ENCODE measurements around the gene BBS4. TPM values are rescaled to one million over a fixed set of nuclear protein-coding genes. Genes with fewer than 3 reads are reported as not detected.

Gene BBS4
- total RNA-seq: 5.1 and 6.4 TPM in 2 replicates

GRCh38 chr15:72685925-72686794, at the start of gene BBS4, which contains the start of gene HIGD2B:
Gene BBS4 (plus strand): TSS chr15:72686207. CDS start chr15:72686228, 21 bp downstream.
Gene HIGD2B (minus strand): TSS chr15:72686182. CDS start chr15:72676374, 9,808 bp downstream.

GRCh38 chr15:72654397-72654796, 31.6 kb upstream of the BBS4 start, which contains the start of gene GOLGA6B:
Gene GOLGA6B (plus strand): TSS chr15:72654697. CDS start chr15:72654738, 41 bp downstream.

DNA sequence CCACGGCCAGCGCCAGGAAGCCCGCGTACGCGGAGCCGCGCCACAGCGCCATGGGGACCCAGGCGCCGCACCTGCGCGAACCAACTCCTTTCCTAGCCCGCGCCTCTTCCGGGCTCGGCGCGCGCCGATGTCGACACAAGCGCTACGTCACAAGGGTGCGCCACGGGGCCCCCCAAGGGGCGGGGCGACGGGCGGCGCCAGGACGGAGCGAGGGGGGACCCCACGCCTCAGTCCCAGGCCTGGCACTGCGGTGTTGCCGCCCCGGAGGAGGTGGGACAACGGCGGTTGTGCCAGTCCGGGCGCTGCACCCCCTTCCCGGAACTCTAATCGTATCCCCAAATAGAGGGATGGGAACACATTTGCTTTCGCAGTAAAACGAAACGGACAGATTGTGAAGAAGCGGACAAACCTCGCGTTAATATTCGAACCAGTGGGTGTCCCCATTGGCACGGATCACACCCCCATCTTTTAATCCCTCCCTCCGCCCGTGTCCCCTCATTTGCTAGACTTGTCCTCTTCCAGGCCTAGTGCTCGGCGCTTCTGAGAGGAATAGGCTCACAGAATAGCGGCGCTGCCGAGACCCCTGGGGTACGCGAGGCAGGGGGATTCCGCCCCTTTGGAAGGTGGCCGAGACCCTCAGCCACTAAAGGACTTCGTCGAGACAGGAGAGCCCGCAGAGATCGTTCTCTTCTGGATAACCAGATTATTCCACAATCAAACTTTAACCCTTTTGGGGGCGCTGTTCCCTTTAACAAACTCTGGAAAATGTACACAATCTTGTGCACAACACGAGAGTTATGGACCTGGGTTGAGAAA, 97.8 kb downstream of the BBS4 start, which contains the start of gene ADPGK:
Gene ADPGK (minus strand): TSS at position 119 of the 816 bp plus-strand sequence. CDS start 67 bp downstream, at position 52.

Other genes starting within 250 kb of the BBS4 start
- 28.2 and 28.3 TPM in 2 replicates for gene ARIH1, start 211.9 kb upstream of the BBS4 start, total RNA-seq
- gene GOLGA6B, start 31.5 kb upstream of the BBS4 start, total RNA-seq: not detected in 2 replicates
- not detected in 2 replicates for gene HIGD2B, start within 50 bp of the BBS4 start, total RNA-seq
- gene ADPGK, start 97.6 kb downstream of the BBS4 start, total RNA-seq: 49.4 and 51.1 TPM in 2 replicates